Measurements from ENCODE around the gene SNF8. TPM values are rescaled to one million over a fixed set of nuclear protein-coding genes. Genes with fewer than 3 reads are reported as not detected.

SNF8 gene
- total and polyA plus RNA-seq, 4 donors: 38.0 to 152 (median 112) TPM

GRCh38 chr17:48985436-48986245 lies 41.0 kb upstream of the SNF8 start:
- Histone ChIP-seq H3K27me3 (ENCODE audit: control insufficient read depth in 3 of 3, insufficient read depth in 3 of 3, low read length in 2 of 3) (peaks cover 0 to 17% (median 11%) of the 10 kb centered on the region in 3 donors), H3K4me1 (ENCODE audit: control insufficient read depth in 5 of 5, insufficient read depth in 5 of 5, low read length in 5 of 5) (no peaks in the 10 kb centered on the region), H3K9ac (ENCODE audit: insufficient read depth in 1 of 2, low read length in 2 of 2) (no peak overlapping the region), H3K9me3 (ENCODE audit: control insufficient read depth in 4 of 4, insufficient read depth in 3 of 4, low read length in 3 of 4) (peaks cover 0 to 2% (median 0%) of the 10 kb centered on the region in 4 donors), H3K27ac (ENCODE audit: low read depth in 1 of 2, low read length in 1 of 2) (no peak overlapping the region), H3K36me3 (ENCODE audit: control insufficient read depth in 4 of 4, insufficient read depth in 4 of 4, low read length in 4 of 4) (no peaks in the 10 kb centered on the region), H3K4me3 (no peak overlapping the region)
- TF ChIP-seq, protein P1, sequence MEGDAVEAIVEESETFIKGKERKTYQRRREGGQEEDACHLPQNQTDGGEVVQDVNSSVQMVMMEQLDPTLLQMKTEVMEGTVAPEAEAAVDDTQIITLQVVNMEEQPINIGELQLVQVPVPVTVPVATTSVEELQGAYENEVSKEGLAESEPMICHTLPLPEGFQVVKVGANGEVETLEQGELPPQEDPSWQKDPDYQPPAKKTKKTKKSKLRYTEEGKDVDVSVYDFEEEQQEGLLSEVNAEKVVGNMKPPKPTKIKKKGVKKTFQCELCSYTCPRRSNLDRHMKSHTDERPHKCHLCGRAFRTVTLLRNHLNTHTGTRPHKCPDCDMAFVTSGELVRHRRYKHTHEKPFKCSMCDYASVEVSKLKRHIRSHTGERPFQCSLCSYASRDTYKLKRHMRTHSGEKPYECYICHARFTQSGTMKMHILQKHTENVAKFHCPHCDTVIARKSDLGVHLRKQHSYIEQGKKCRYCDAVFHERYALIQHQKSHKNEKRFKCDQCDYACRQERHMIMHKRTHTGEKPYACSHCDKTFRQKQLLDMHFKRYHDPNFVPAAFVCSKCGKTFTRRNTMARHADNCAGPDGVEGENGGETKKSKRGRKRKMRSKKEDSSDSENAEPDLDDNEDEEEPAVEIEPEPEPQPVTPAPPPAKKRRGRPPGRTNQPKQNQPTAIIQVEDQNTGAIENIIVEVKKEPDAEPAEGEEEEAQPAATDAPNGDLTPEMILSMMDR (IDR thresholded peaks at IDR 0.05; ENCODE audit: control extremely low read depth, extremely low read depth): no peak
- 77 to 83% methylated on average over 13 of the region's 13 CpGs for WGBS, 2 donors
- no peak for ATAC-seq (ENCODE audit: insufficient read depth, low FRiP score)
- no peak for DNase-seq

DNA sequence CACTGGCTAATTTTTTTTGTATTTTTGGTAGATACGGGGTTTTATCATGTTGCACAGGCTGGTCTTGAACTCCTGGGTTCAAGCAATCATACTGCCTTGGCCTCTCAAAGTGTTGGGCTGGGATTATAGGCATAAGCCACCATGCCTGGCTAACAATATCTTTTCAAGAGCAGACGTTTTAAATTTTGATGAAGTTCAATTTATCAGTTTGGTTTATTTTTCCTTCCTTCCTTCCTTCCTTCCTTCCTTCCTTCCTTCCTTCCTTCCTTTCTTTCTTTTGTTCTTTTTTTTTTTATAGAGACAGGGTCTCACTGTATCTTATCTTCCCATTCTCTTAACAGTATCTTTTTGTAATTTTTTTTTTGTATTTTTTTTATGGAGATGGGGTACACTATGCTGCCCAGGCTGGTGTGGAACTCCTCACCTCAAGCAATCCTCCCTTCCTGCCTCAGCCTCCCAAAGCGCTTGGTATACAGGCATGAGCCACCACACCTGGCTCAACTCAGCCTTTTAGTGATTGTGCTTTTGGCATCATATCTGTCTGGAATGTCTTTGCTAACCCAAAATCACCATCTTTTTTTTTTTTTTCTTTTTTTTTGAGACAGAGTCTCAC lies 37.4 kb upstream of the SNF8 start:
- Histone ChIP-seq H3K9me3 (ENCODE audit: control insufficient read depth in 4 of 4, insufficient read depth in 3 of 4, low read length in 3 of 4) (peaks cover 0 to 2% (median 0%) of the 10 kb centered on the region in 4 donors), H3K36me3 (ENCODE audit: control insufficient read depth in 4 of 4, insufficient read depth in 4 of 4, low read length in 4 of 4) (no peaks in the 10 kb centered on the region), H3K27me3 (ENCODE audit: control insufficient read depth in 3 of 3, insufficient read depth in 3 of 3, low read length in 2 of 3) (peaks cover 0 to 4% (median 4%) of the 10 kb centered on the region in 3 donors), H3K4me3 (no peak overlapping the region), H3K27ac (ENCODE audit: low read depth in 1 of 2, low read length in 1 of 2) (no peak overlapping the region), H3K4me1 (ENCODE audit: control insufficient read depth in 5 of 5, insufficient read depth in 5 of 5, low read length in 5 of 5) (no peaks in the 10 kb centered on the region), H3K9ac (ENCODE audit: insufficient read depth in 1 of 2, low read length in 2 of 2) (no peak overlapping the region)
- TF ChIP-seq, protein P1 (IDR thresholded peaks at IDR 0.05; ENCODE audit: control extremely low read depth, extremely low read depth): no peak
- no peak for ATAC-seq (ENCODE audit: insufficient read depth, low FRiP score)
- WGBS, 2 donors: 70 to 75% methylated on average over 3 of the region's 3 CpGs
- DNase-seq: no peak

DNA sequence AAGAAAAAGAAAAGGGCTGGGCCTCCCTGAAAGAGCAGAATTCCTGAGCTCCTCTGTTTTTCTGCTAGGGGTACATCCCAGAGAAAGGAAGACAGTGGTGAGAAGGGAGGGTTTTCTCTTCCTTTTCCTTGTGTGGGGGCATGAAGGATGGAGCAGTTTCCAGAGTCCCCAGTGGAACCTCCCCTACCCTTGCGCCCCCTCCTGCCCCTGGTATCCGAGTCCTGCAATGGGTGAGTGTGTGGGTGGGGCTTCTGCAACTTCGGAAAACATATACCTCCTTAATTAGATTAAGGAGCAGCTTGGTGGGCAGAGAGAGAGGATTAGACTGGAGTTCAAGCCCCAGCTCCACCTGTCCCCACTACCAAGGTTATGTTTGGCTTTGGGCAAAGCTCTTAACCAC lies 29.2 kb upstream of the SNF8 start:
- TF ChIP-seq, protein P1 (IDR thresholded peaks at IDR 0.05; ENCODE audit: control extremely low read depth, extremely low read depth): no peak
- 54 to 64% methylated on average over 3 of the region's 3 CpGs for WGBS, 2 donors
- no peak for ATAC-seq (ENCODE audit: insufficient read depth, low FRiP score)
- Histone ChIP-seq H3K9ac (ENCODE audit: insufficient read depth in 1 of 2, low read length in 2 of 2) (no peak overlapping the region), H3K27ac (ENCODE audit: low read depth in 1 of 2, low read length in 1 of 2) (no peak overlapping the region), H3K27me3 (ENCODE audit: control insufficient read depth in 3 of 3, insufficient read depth in 3 of 3, low read length in 2 of 3) (no peaks in the 10 kb centered on the region), H3K4me1 (ENCODE audit: control insufficient read depth in 5 of 5, insufficient read depth in 5 of 5, low read length in 5 of 5) (peaks cover 0 to 1% (median 0%) of the 10 kb centered on the region in 5 donors), H3K36me3 (ENCODE audit: control insufficient read depth in 4 of 4, insufficient read depth in 4 of 4, low read length in 4 of 4) (no peaks in the 10 kb centered on the region), H3K4me3 (no peak overlapping the region), H3K9me3 (ENCODE audit: control insufficient read depth in 4 of 4, insufficient read depth in 3 of 4, low read length in 3 of 4) (no peaks in the 10 kb centered on the region)
- no peak for DNase-seq
